ENCODE measurements around the gene NAPA. TPM values are rescaled to one million over a fixed set of nuclear protein-coding genes. Genes with fewer than 3 reads are reported as not detected.

The NAPA gene
- total and polyA plus RNA-seq, 8 donors = 47.2 to 121 (median 60.4) TPM

DNA sequence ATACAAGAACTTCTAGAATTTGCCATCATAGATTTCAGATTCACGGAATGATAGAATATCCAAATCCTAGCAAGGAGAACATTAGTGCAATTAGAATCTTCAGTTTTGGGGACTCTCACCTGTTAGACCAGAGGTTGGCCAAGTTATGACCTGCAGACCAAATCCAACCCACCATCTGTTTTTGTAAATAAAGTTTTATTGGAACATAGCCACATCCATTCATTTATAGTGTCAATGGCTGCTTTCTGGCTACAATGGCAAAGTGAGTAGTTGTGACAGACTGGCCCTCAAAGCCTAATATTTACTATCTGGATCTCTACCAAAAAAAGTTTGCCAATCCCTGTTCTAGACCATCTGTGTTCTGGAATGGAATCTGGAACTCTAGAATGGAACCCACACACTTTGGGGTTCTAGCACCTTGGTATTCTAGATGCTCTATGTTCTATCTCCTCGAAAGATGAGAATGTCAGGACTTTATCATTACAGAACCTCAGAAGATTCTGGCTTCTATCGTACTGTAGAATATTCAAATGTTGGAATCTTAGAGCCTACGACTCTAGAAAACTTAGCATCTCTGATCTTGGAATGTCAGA lies 33.3 kb downstream of the NAPA start:
- Histone ChIP-seq H3K9me3 (no peaks in the 10 kb centered on the region), H3K4me1 (no peaks in the 10 kb centered on the region), H3K27ac (no peak overlapping the region), H3K36me3 (no peaks in the 10 kb centered on the region), H3K27me3 (no peaks in the 10 kb centered on the region), H3K4me3 (no peak overlapping the region)
- no peak for ATAC-seq
- no peak for FAIRE-seq
- 90 to 91% methylated on average over 4 of the region's 4 CpGs for WGBS, 2 donors
- TF ChIP-seq, protein P1, sequence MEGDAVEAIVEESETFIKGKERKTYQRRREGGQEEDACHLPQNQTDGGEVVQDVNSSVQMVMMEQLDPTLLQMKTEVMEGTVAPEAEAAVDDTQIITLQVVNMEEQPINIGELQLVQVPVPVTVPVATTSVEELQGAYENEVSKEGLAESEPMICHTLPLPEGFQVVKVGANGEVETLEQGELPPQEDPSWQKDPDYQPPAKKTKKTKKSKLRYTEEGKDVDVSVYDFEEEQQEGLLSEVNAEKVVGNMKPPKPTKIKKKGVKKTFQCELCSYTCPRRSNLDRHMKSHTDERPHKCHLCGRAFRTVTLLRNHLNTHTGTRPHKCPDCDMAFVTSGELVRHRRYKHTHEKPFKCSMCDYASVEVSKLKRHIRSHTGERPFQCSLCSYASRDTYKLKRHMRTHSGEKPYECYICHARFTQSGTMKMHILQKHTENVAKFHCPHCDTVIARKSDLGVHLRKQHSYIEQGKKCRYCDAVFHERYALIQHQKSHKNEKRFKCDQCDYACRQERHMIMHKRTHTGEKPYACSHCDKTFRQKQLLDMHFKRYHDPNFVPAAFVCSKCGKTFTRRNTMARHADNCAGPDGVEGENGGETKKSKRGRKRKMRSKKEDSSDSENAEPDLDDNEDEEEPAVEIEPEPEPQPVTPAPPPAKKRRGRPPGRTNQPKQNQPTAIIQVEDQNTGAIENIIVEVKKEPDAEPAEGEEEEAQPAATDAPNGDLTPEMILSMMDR (IDR thresholded peaks at IDR 0.05) = no peak
- intact Hi-C loops (cut with DNase I) = no loop called here
- DNase-seq = no peak

DNA sequence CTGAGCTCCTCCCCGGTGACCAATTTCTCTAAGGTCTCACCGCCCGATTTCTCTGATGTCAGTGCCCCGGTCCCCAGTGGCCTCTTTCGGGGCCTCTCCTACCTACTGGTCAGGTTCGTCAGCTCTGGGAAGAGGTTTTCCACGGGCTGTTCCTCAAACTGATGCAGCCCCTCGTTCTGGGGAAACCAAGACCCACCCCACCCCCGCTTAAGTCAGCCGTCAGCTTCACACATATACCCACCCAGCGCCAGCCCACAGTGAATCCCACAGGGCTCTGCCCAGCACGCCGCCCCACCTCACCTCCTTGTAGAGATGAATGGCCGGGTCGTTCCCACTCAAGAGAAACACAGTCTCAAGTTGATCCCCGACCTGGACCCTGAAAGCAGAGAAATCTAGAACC lies 34.2 kb downstream of the NAPA start:
- Histone ChIP-seq H3K4me3 (no peak overlapping the region), H3K36me3 (no peaks in the 10 kb centered on the region), H3K9me3 (no peaks in the 10 kb centered on the region), H3K27ac (no peak overlapping the region), H3K4me1 (no peaks in the 10 kb centered on the region), H3K27me3 (no peaks in the 10 kb centered on the region)
- TF ChIP-seq, protein P1 (IDR thresholded peaks at IDR 0.05) = no peak
- intact Hi-C loops (cut with DNase I) = no loop called here
- DNase-seq (peak in 1 of 6 donors; percentile 39), ATAC-seq (no peak), FAIRE-seq (no peak)
- WGBS, 2 donors = 75 to 82% methylated on average over 16 of the region's 16 CpGs

DNA sequence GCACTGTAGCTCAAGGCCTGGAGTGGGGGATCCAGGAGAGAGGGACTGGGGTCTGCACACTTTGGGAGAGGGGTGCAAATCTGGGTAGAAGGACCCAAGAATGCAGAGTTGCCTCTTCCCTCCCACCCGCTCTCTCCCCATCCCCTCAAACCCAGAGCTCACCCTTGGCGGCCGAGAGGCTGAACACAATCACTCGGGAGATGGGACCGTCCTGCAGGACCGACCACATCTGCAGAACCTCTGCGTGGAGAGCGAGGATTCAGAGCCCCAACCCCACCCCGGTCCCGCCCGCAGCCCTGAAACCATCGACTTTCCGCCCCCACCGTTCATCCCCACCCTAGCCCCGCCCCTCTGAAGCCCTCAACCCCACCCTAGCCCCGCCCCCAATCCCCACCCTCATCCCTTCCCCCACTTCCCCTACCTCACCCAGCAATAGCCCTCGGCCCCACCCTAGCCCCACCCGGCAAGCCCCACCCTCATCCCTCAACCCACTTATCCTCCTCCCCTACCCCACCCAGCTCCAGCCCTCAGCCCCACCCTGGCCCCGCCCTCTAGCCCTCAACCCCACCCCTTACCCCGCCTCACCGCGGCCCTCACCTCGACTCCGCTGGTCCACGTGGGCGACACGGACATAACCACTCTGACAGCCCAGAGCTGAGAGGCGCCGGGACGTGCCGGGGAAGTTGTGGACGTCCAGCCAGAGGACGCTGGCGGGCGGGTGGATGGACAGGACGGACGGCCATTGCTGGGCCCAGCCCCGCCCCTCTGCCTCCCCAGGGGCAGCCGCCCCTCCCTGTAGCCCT lies 35.0 kb downstream of the NAPA start:
- DNase-seq (peak in 2 of 6 donors; percentile 14 to 81), ATAC-seq (no peak), FAIRE-seq (no peak)
- TF ChIP-seq, protein P1 (IDR thresholded peaks at IDR 0.05) = no peak
- H3K27ac ChIP-seq = no peak overlapping the region
- 17% methylated on average over 28 to 39 of the region's 39 CpGs for WGBS, 2 donors
- no peaks in the 10 kb centered on the region for H3K27me3 ChIP-seq
- intact Hi-C loops (cut with DNase I) = no loop called here
- H3K36me3 ChIP-seq = no peaks in the 10 kb centered on the region
- H3K9me3 ChIP-seq = no peaks in the 10 kb centered on the region
- no peaks in the 10 kb centered on the region for H3K4me1 ChIP-seq
- H3K4me3 ChIP-seq = no peak overlapping the region

DNA sequence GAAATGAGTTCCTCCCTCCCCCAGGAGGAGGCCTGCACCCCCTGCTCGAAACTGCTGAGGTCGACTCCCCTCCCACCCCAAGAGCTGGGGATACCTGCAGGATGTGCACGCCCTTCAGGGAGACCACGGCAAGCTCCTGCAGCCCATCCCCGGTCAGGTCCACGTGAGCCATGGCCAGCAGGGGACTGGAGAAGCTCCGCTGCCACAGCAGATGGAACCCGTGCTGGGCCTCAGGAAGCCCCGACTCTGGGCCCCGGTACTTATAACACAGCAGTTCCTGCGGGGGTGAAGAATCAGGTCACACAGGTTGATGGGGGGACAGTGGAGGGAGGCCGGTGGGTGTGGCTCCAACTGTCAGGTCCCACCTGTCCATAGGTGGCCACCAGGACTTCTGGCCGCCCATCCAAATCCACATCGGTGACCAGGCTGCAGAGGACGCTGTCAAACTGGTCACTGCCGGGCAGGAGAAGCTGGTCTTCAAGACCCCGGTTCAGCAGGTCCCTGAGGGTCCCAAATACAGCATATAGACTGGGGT lies 38.4 kb downstream of the NAPA start:
- H3K4me1 ChIP-seq = peaks cover 0 to 4% (median 0%) of the 10 kb centered on the region in 3 donors
- H3K27me3 ChIP-seq = no peaks in the 10 kb centered on the region
- no peaks in the 10 kb centered on the region for H3K9me3 ChIP-seq
- H3K4me3 ChIP-seq = no peak overlapping the region
- no peak overlapping the region for H3K27ac ChIP-seq
- peak in 1 of 6 donors; percentile 57 for DNase-seq
- ATAC-seq = no peak
- TF ChIP-seq, protein P1 (IDR thresholded peaks at IDR 0.05) = no peak
- intact Hi-C loops (cut with DNase I) = no loop called here
- H3K36me3 ChIP-seq = no peaks in the 10 kb centered on the region
- FAIRE-seq = no peak
- 73 to 76% methylated on average over 17 of the region's 17 CpGs for WGBS, 2 donors

DNA sequence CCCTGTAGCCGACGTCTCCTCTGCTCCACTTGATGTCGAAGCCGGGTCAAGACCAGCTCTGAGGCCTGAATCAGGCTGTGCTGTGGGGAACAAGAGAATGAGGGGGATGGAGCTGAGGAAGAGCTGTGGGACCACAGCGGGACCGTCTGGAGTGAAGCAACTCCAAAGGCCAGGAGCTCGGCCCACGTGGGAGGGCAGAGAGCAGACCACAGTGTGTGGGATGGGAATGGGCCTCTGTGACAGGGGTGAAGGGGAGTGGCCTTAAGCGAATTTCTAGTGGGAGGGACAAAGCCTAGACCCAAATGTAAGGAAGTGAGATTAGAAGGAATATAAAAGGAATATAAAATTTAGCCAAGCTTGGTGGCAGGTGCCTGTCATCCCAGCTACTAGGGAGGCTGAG lies 39.4 kb downstream of the NAPA start:
- Histone ChIP-seq H3K27me3 (no peaks in the 10 kb centered on the region), H3K27ac (no peak overlapping the region), H3K4me3 (no peak overlapping the region), H3K9me3 (no peaks in the 10 kb centered on the region), H3K4me1 (peaks cover 0 to 4% (median 0%) of the 10 kb centered on the region in 3 donors), H3K36me3 (no peaks in the 10 kb centered on the region)
- TF ChIP-seq, protein P1 (IDR thresholded peaks at IDR 0.05) = no peak
- no peak for DNase-seq
- ATAC-seq = no peak
- intact Hi-C loops (cut with DNase I) = no loop called here
- FAIRE-seq = no peak
- 77 to 83% methylated on average over 9 of the region's 9 CpGs for WGBS, 2 donors

Measured in pancreas (tissue), 10 donors.